ENCODE results near the gene FOXN3. TPM values are rescaled to one million over a fixed set of nuclear protein-coding genes. Genes with fewer than 3 reads are reported as not detected.

The FOXN3 gene
- polyA plus RNA-seq, 4 donors, result 22.0 to 47.3 (median 43.3) TPM

GRCh38 chr14:89452281-89452680, 35.2 kb upstream of the FOXN3 start:
- Histone ChIP-seq H3K4me3 (ENCODE audit: low read depth in 1 of 3, low read length in 3 of 3) (no peak overlapping the region), H3K27me3 (ENCODE audit: control insufficient read depth in 3 of 3, insufficient read depth in 3 of 3, low read length in 3 of 3) (no peaks in the 10 kb centered on the region), H3K27ac (ENCODE audit: low read depth in 1 of 3, low read length in 2 of 3) (no peak overlapping the region), H3K9me3 (ENCODE audit: control insufficient read depth in 2 of 2, insufficient read depth in 1 of 2, low read depth in 1 of 2, low read length in 1 of 2) (no peaks in the 10 kb centered on the region), H3K4me1 (ENCODE audit: control insufficient read depth in 3 of 3, insufficient read depth in 2 of 3, low read depth in 1 of 3, low read length in 2 of 3) (peaks cover 0 to 5% (median 0%) of the 10 kb centered on the region in 3 donors), H3K36me3 (ENCODE audit: control insufficient read depth in 3 of 3, insufficient read depth in 2 of 3, low read depth in 1 of 3, low read length in 3 of 3) (peaks cover 0 to 7% (median 2%) of the 10 kb centered on the region in 3 donors)
- DNase-seq (no peak), FAIRE-seq (no peak)
- 92 to 97% (median 95%) methylated on average over 9 of the region's 9 CpGs for WGBS, 3 donors

GRCh38 chr14:89451229-89451628, 34.2 kb upstream of the FOXN3 start:
- H3K27me3 ChIP-seq (ENCODE audit: control insufficient read depth in 3 of 3, insufficient read depth in 3 of 3, low read length in 3 of 3), result no peaks in the 10 kb centered on the region
- H3K4me1 ChIP-seq (ENCODE audit: control insufficient read depth in 3 of 3, insufficient read depth in 2 of 3, low read depth in 1 of 3, low read length in 2 of 3), result peaks cover 0 to 5% (median 0%) of the 10 kb centered on the region in 3 donors
- H3K9me3 ChIP-seq (ENCODE audit: control insufficient read depth in 2 of 2, insufficient read depth in 1 of 2, low read depth in 1 of 2, low read length in 1 of 2), result no peaks in the 10 kb centered on the region
- DNase-seq (no peak), FAIRE-seq (no peak)
- peaks cover 0 to 7% (median 2%) of the 10 kb centered on the region in 3 donors for H3K36me3 ChIP-seq (ENCODE audit: control insufficient read depth in 3 of 3, insufficient read depth in 2 of 3, low read depth in 1 of 3, low read length in 3 of 3)
- WGBS, 3 donors, result 95 to 96% (median 95%) methylated on average over 9 of the region's 9 CpGs
- no peak overlapping the region for H3K27ac ChIP-seq (ENCODE audit: low read depth in 1 of 3, low read length in 2 of 3)
- no peak overlapping the region for H3K4me3 ChIP-seq (ENCODE audit: low read depth in 1 of 3, low read length in 3 of 3)

GRCh38 chr14:89447182-89447944, 30.3 kb upstream of the FOXN3 start:
- DNase-seq (no peak), FAIRE-seq (no peak)
- H3K27ac ChIP-seq (ENCODE audit: low read depth in 1 of 3, low read length in 2 of 3), result no peak overlapping the region
- 81 to 87% (median 84%) methylated on average over 14 of the region's 14 CpGs for WGBS, 3 donors
- no peaks in the 10 kb centered on the region for H3K27me3 ChIP-seq (ENCODE audit: control insufficient read depth in 3 of 3, insufficient read depth in 3 of 3, low read length in 3 of 3)
- no peaks in the 10 kb centered on the region for H3K4me1 ChIP-seq (ENCODE audit: control insufficient read depth in 3 of 3, insufficient read depth in 2 of 3, low read depth in 1 of 3, low read length in 2 of 3)
- H3K9me3 ChIP-seq (ENCODE audit: control insufficient read depth in 2 of 2, insufficient read depth in 1 of 2, low read depth in 1 of 2, low read length in 1 of 2), result no peaks in the 10 kb centered on the region
- no peak overlapping the region for H3K4me3 ChIP-seq (ENCODE audit: low read depth in 1 of 3, low read length in 3 of 3)
- H3K36me3 ChIP-seq (ENCODE audit: control insufficient read depth in 3 of 3, insufficient read depth in 2 of 3, low read depth in 1 of 3, low read length in 3 of 3), result peaks cover 0 to 6% (median under 1%) of the 10 kb centered on the region in 3 donors

- DNase-seq (no peak), FAIRE-seq (no peak)
- Histone ChIP-seq H3K4me1 (ENCODE audit: control insufficient read depth in 3 of 3, insufficient read depth in 2 of 3, low read depth in 1 of 3, low read length in 2 of 3) (no peaks in the 10 kb centered on the region), H3K27ac (ENCODE audit: low read depth in 1 of 3, low read length in 2 of 3) (no peak overlapping the region), H3K9me3 (ENCODE audit: control insufficient read depth in 2 of 2, insufficient read depth in 1 of 2, low read depth in 1 of 2, low read length in 1 of 2) (no peaks in the 10 kb centered on the region), H3K4me3 (ENCODE audit: low read depth in 1 of 3, low read length in 3 of 3) (no peak overlapping the region), H3K36me3 (ENCODE audit: control insufficient read depth in 3 of 3, insufficient read depth in 2 of 3, low read depth in 1 of 3, low read length in 3 of 3) (peaks cover 0 to 4% (median 0%) of the 10 kb centered on the region in 3 donors), H3K27me3 (ENCODE audit: control insufficient read depth in 3 of 3, insufficient read depth in 3 of 3, low read length in 3 of 3) (no peaks in the 10 kb centered on the region)
- WGBS, 3 donors, result 69 to 85% (median 80%) methylated on average over 4 of the region's 4 CpGs
Measured at GRCh38 chr14:89445273-89445973, 28.4 kb upstream of the FOXN3 start.

GRCh38 chr14:89444516-89445125, 27.6 kb upstream of the FOXN3 start:
- DNase-seq (peak; percentile 40 to 60), FAIRE-seq (no peak)
- no peak overlapping the region for H3K4me3 ChIP-seq (ENCODE audit: low read depth in 1 of 3, low read length in 3 of 3)
- no peak overlapping the region for H3K27ac ChIP-seq (ENCODE audit: low read depth in 1 of 3, low read length in 2 of 3)
- no peaks in the 10 kb centered on the region for H3K9me3 ChIP-seq (ENCODE audit: control insufficient read depth in 2 of 2, insufficient read depth in 1 of 2, low read depth in 1 of 2, low read length in 1 of 2)
- H3K4me1 ChIP-seq (ENCODE audit: control insufficient read depth in 3 of 3, insufficient read depth in 2 of 3, low read depth in 1 of 3, low read length in 2 of 3), result no peaks in the 10 kb centered on the region
- WGBS, 3 donors, result 62 to 83% (median 62%) methylated on average over 10 of the region's 10 CpGs
- peaks cover 0 to 4% (median 0%) of the 10 kb centered on the region in 3 donors for H3K36me3 ChIP-seq (ENCODE audit: control insufficient read depth in 3 of 3, insufficient read depth in 2 of 3, low read depth in 1 of 3, low read length in 3 of 3)
- H3K27me3 ChIP-seq (ENCODE audit: control insufficient read depth in 3 of 3, insufficient read depth in 3 of 3, low read length in 3 of 3), result no peaks in the 10 kb centered on the region

- 71 to 86% (median 72%) methylated on average over 3 of the region's 3 CpGs for WGBS, 3 donors
- Histone ChIP-seq H3K4me1 (ENCODE audit: control insufficient read depth in 3 of 3, insufficient read depth in 2 of 3, low read depth in 1 of 3, low read length in 2 of 3) (no peaks in the 10 kb centered on the region), H3K36me3 (ENCODE audit: control insufficient read depth in 3 of 3, insufficient read depth in 2 of 3, low read depth in 1 of 3, low read length in 3 of 3) (peaks cover 0 to 2% (median 0%) of the 10 kb centered on the region in 3 donors), H3K27ac (ENCODE audit: low read depth in 1 of 3, low read length in 2 of 3) (no peak overlapping the region), H3K4me3 (ENCODE audit: low read depth in 1 of 3, low read length in 3 of 3) (no peak overlapping the region), H3K27me3 (ENCODE audit: control insufficient read depth in 3 of 3, insufficient read depth in 3 of 3, low read length in 3 of 3) (no peaks in the 10 kb centered on the region), H3K9me3 (ENCODE audit: control insufficient read depth in 2 of 2, insufficient read depth in 1 of 2, low read depth in 1 of 2, low read length in 1 of 2) (no peaks in the 10 kb centered on the region)
- FAIRE-seq (no peak), DNase-seq (peak in 1 of 2 donors; percentile 32)
Measured at GRCh38 chr14:89444044-89444443, 27.0 kb upstream of the FOXN3 start.

GRCh38 chr14:89443042-89443629, 26.1 kb upstream of the FOXN3 start:
- no peaks in the 10 kb centered on the region for H3K4me1 ChIP-seq (ENCODE audit: control insufficient read depth in 3 of 3, insufficient read depth in 2 of 3, low read depth in 1 of 3, low read length in 2 of 3)
- no peak overlapping the region for H3K4me3 ChIP-seq (ENCODE audit: low read depth in 1 of 3, low read length in 3 of 3)
- DNase-seq, result no peak
- H3K27me3 ChIP-seq (ENCODE audit: control insufficient read depth in 3 of 3, insufficient read depth in 3 of 3, low read length in 3 of 3), result no peaks in the 10 kb centered on the region
- no peak for FAIRE-seq
- no peak overlapping the region for H3K27ac ChIP-seq (ENCODE audit: low read depth in 1 of 3, low read length in 2 of 3)
- no peaks in the 10 kb centered on the region for H3K36me3 ChIP-seq (ENCODE audit: control insufficient read depth in 3 of 3, insufficient read depth in 2 of 3, low read depth in 1 of 3, low read length in 3 of 3)
- 60 to 69% (median 67%) methylated on average over 3 of the region's 3 CpGs for WGBS, 3 donors
- H3K9me3 ChIP-seq (ENCODE audit: control insufficient read depth in 2 of 2, insufficient read depth in 1 of 2, low read depth in 1 of 2, low read length in 1 of 2), result no peaks in the 10 kb centered on the region

GRCh38 chr14:89442280-89442679, 25.2 kb upstream of the FOXN3 start:
- Histone ChIP-seq H3K4me1 (ENCODE audit: control insufficient read depth in 3 of 3, insufficient read depth in 2 of 3, low read depth in 1 of 3, low read length in 2 of 3) (no peaks in the 10 kb centered on the region), H3K27me3 (ENCODE audit: control insufficient read depth in 3 of 3, insufficient read depth in 3 of 3, low read length in 3 of 3) (no peaks in the 10 kb centered on the region), H3K36me3 (ENCODE audit: control insufficient read depth in 3 of 3, insufficient read depth in 2 of 3, low read depth in 1 of 3, low read length in 3 of 3) (no peaks in the 10 kb centered on the region), H3K4me3 (ENCODE audit: low read depth in 1 of 3, low read length in 3 of 3) (no peak overlapping the region), H3K9me3 (ENCODE audit: control insufficient read depth in 2 of 2, insufficient read depth in 1 of 2, low read depth in 1 of 2, low read length in 1 of 2) (no peaks in the 10 kb centered on the region), H3K27ac (ENCODE audit: low read depth in 1 of 3, low read length in 2 of 3) (no peak overlapping the region)
- DNase-seq, result no peak
- WGBS, 3 donors, result 92 to 96% (median 93%) methylated on average over 4 of the region's 4 CpGs
- no peak for FAIRE-seq

Data from small intestine (tissue), 7 donors.